SU-DHL-6 (cell line): ENCODE results near the gene SETSIP.

Source experiments
- H2AFZ ChIP-seq: fragments of 200-600 bp; sonication (generic); 2 replicates; pipeline ENCODE4 v1.6.1; 2014; ENCODE audit warnings: low read depth, mild to moderate bottlenecking, moderate library complexity, mixed read lengths, antibody characterized with exemption, low read length; ENCODE audit not compliant: severe bottlenecking
- H3F3A ChIP-seq: fragments of 200-600 bp; shearing (Covaris generic); 2 replicates; pipeline ENCODE4 v1.6.0; 2016; ENCODE audit warnings: antibody characterized with exemption, mild to moderate bottlenecking; ENCODE audit not compliant: insufficient read depth
- H3K27ac ChIP-seq: fragments of 200-600 bp; sonication (generic); 2 replicates; pipeline ENCODE4 v1.5.1; 2016; ENCODE audit warnings: low read depth, mild to moderate bottlenecking, low read length, moderate library complexity, mixed read lengths
- H3K27me3 ChIP-seq: fragments of 200-600 bp; sonication (generic), shearing (Covaris generic); 2 replicates; pipeline ENCODE4 v1.6.0; 2014; ENCODE audit warnings: mild to moderate bottlenecking, low read length
- H3K36me3 ChIP-seq: fragments of 200-600 bp; sonication (generic); 2 replicates; pipeline ENCODE4 v1.6.1; 2014; ENCODE audit warnings: mild to moderate bottlenecking, low read length, mixed read lengths
- H3K4me2 ChIP-seq: fragments of 300-600, 200-600 bp; shearing (Covaris generic), sonication (generic); 2 replicates; pipeline ENCODE4 v1.6.0; 2014; ENCODE audit warnings: low read length, low read depth, mild to moderate bottlenecking; ENCODE audit not compliant: poor library complexity, severe bottlenecking
- H3K4me3 ChIP-seq: fragments of 200-600 bp; sonication (generic); 2 replicates; pipeline ENCODE4 v1.5.1; 2014; ENCODE audit warnings: antibody characterized with exemption, low read length, mild to moderate bottlenecking, mixed read lengths; ENCODE audit not compliant: insufficient read depth, poor library complexity, severe bottlenecking
- H3K79me2 ChIP-seq: fragments of 200-600 bp; sonication (generic); 2 replicates; pipeline ENCODE4 v1.6.1; 2014; ENCODE audit warnings: mild to moderate bottlenecking, low read length, moderate library complexity; ENCODE audit not compliant: insufficient read depth
- H3K9ac ChIP-seq: fragments of 200-600 bp; sonication (generic); 2 replicates; pipeline ENCODE4 v1.7.0; 2014; ENCODE audit warnings: mild to moderate bottlenecking, low read length
- H3K9me2 ChIP-seq: fragments of 200-600 bp; sonication (generic); replicated peaks from 2 replicates; pipeline ENCODE4 v1.6.1; 2014; ENCODE audit warnings: low read length; ENCODE audit not compliant: insufficient read depth
- H3K9me3 ChIP-seq: fragments of 200-600 bp; sonication (generic); 2 replicates; pipeline ENCODE4 v1.6.1; 2014; ENCODE audit warnings: low read length, mixed read lengths; ENCODE audit not compliant: insufficient read depth
- H4K20me1 ChIP-seq: fragments of 200-600 bp; sonication (generic); 2 replicates; pipeline ENCODE4 v1.6.1; 2014; ENCODE audit warnings: low read depth, mild to moderate bottlenecking, antibody characterized with exemption, low read length, moderate library complexity, mixed read lengths
- CTCF ChIP-seq: fragments of 200-600 bp; sonication (generic); IDR thresholded peaks from one replicate; pipeline ENCODE4 v1.5.1; 2017; ENCODE audit warnings: antibody characterized with exemption, mild to moderate bottlenecking, low read length, moderate library complexity; ENCODE audit not compliant: insufficient read depth, poor library complexity, severe bottlenecking
- EZH2phosphoT487 ChIP-seq: fragments of 200-600 bp; sonication (generic), shearing (Covaris generic); conservative IDR thresholded peaks from 2 replicates; pipeline ENCODE4 v1.6.1; 2018; ENCODE audit warnings: mild to moderate bottlenecking, antibody characterized with exemption, low read length, moderate library complexity, mixed read lengths

Gene SETSIP

GRCh38 chr1:92051948-92052347 is 23.3 kb downstream of the SETSIP start:
- H3K9me2 ChIP-seq = no peaks in the 10 kb centered on the region
- no peak overlapping the region for H3K4me2 ChIP-seq
- no peaks in the 10 kb centered on the region for H3K36me3 ChIP-seq
- H2AFZ ChIP-seq = no peak overlapping the region
- H3F3A ChIP-seq = no peaks in the 10 kb centered on the region
- H4K20me1 ChIP-seq = no peaks in the 10 kb centered on the region
- H3K9ac ChIP-seq = no peak overlapping the region
- no peak overlapping the region for H3K27ac ChIP-seq
- no peak for TF ChIP-seq CTCF
- H3K79me2 ChIP-seq = no peaks in the 10 kb centered on the region
- H3K9me3 ChIP-seq = no peaks in the 10 kb centered on the region
- no peaks in the 10 kb centered on the region for H3K27me3 ChIP-seq
- H3K4me3 ChIP-seq = no peak overlapping the region

- Histone ChIP-seq H3K27ac (no peak overlapping the region), H3K4me3 (no peak overlapping the region), H4K20me1 (no peaks in the 10 kb centered on the region), H3K27me3 (no peaks in the 10 kb centered on the region), H3K9me3 (no peaks in the 10 kb centered on the region), H3K9me2 (no peaks in the 10 kb centered on the region), H3K9ac (no peak overlapping the region), H2AFZ (no peak overlapping the region), H3K79me2 (no peaks in the 10 kb centered on the region), H3K36me3 (no peaks in the 10 kb centered on the region), H3F3A (no peaks in the 10 kb centered on the region), H3K4me2 (no peak overlapping the region)
- no peak for TF ChIP-seq EZH2phosphoT487
- TF ChIP-seq CTCF = no peak
Measured at GRCh38 chr1:92045766-92046495, 29.3 kb downstream of the SETSIP start.

GRCh38 chr1:92043621-92044020 is 31.6 kb downstream of the SETSIP start:
- Histone ChIP-seq H3K9me3 (no peaks in the 10 kb centered on the region), H3K9ac (no peak overlapping the region), H3K9me2 (no peaks in the 10 kb centered on the region), H3K4me2 (no peak overlapping the region), H3K4me3 (no peak overlapping the region), H3K79me2 (no peaks in the 10 kb centered on the region), H3F3A (no peaks in the 10 kb centered on the region), H3K27ac (no peak overlapping the region), H4K20me1 (no peaks in the 10 kb centered on the region), H2AFZ (no peak overlapping the region), H3K36me3 (no peaks in the 10 kb centered on the region), H3K27me3 (no peaks in the 10 kb centered on the region)
- TF ChIP-seq EZH2phosphoT487 = no peak
- no peak for TF ChIP-seq CTCF
